ENCODE data around the gene PHF1.
A peak's percentile ranks its signal among the peaks of the same experiment; 100 is the strongest.
"Not testable (repeated sequence)": the region's sequence is repeated elsewhere in the genome, so short reads cannot be mapped to it uniquely, and the experiment has no call there.

Gene PHF1

DNA sequence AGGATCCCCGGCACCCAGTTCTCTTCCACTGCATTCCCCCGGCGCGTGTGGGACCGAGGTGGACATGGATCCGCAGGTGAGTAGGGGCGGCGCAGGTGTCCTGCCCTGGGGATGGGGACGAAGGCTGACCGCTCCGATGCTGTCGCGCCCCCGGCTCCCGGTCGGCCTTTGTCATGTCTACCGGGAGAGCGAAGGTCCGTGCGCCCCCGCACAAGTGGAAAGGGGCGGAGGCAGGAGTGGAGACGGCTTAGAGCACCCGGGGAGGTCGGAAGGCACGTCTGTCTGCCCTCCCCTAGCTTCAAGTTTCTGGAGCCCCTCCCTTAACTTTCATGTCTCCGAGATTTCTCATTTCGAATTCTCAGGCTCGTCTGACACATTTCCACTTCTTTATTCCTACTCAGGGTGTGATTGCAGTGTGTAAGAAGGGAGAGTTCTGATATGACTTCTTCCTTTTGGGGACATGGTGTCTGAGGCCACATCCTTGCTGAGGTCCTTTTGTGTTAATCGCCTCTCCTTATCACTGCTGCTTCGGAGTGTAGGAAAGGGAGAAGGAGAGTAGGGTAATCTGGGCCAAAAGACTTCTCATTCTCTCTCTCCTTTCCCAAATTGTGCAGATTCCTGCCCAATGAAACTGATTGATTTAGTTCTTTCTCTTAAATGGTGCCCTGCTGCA lies 18.8 kb upstream of the PHF1 start:
- DNase-seq (ENCODE audit: low spot score): peak; percentile 59

DNA sequence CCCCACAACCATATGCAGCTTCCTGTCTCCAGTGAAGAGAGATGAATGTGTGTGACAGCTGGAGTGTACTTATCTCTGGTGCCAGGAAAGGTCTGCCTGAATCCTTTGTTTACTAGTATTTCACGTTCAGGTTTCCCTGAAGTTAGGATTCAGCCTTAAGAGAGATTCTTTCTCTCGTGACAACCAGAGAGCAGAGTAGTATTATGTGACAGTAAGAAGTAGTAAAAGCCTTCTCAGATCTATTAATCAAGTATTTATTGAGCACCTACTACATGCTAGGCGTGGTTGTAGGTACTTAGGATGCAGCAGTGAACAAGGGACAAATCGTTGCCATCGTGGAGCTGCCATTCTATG lies 18.2 kb upstream of the PHF1 start:
- DNase-seq (ENCODE audit: low spot score): no peak

DNA sequence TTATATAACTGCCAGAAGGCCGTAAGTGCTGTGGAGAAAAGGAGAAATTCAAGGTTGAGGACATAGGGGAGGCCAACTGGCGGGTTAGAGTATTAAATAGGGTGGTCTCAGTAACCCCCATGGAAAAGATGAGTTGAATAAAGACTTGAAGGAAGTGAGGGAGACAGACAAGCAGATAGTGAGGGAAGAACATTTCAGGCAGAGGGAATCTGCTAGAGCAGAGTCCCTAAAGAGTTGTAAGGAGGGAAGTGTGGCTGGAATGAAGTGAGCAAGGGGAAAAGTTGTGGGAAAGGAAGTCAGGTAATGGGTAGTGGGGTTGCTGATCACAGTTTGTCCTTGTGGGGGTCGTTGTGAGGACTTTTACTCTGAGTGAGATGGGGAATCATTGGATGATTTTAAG lies 17.8 kb upstream of the PHF1 start:
- no peak for DNase-seq (ENCODE audit: low spot score)

DNA sequence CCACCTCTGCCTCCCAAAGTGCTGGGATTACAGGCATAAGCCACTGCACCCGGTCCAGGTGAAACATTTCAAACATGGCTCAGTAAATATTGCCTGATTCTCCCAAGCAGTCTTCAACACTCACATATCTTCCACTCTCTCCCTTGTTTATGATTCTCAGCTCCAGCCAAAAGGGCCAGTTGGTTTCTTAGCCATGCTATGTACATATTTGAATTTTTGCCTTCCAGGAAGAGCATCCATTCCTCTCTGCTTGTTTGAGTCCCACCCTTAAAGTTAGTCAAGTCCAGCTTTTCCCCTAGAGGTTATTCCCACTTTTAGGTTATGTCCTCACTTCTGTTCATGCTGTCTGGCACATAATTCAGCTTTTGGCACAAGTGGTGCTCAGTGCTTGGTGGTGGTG lies 13.3 kb upstream of the PHF1 start:
- no peak for DNase-seq (ENCODE audit: low spot score)

DNA sequence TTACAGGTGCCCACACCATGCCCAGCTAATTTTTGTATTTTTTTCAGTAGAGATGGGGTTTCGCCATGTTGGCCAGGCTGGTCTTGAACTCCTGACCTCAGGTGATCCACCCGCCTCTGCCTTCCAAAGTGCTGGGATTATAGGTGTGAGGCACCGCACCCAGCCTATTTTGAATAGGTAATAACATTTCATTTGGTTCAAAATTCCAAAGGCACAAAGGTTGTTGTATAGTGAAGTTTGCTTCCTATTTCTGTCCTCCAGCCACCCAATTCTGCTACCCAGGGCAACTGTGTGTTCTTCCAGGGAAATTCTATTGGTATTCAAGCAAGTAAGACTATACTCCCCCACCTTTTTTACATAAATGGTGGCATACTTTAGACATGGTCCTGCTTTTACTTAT lies 12.2 kb upstream of the PHF1 start:
- DNase-seq (ENCODE audit: low spot score): not testable (repeated sequence)

DNA sequence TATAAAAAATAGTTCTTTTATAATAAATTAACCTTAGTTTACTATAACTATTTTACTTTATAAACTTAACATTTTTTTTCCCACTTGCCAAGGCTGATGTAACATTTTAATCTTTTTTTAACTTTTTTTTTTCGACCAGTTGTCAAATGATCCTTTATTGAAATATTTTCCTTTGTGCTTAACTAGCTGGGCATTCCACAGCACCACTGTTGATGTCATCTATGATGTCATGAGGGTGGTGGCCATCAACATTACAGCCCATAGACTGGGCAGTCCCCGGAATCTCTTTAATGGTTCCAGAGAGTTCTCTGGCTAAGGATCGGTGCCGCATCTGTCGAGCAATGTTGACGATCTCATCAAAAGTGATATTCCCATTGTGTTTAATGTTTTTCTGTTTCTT lies 10.9 kb upstream of the PHF1 start:
- not testable (repeated sequence) for DNase-seq (ENCODE audit: low spot score)

DNA sequence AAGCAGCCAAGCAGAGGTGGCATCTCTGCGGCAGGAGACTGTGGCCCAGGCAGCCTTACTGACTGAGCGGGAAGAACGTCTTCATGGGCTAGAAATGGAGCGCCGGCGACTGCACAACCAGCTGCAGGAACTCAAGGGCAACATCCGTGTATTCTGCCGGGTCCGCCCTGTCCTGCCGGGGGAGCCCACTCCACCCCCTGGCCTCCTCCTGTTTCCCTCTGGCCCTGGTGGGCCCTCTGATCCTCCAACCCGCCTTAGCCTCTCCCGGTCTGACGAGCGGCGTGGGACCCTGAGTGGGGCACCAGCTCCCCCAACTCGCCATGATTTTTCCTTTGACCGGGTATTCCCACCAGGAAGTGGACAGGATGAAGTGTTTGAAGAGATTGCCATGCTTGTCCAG lies 5.9 kb upstream of the PHF1 start:
- no peak for DNase-seq (ENCODE audit: low spot score)

DNA sequence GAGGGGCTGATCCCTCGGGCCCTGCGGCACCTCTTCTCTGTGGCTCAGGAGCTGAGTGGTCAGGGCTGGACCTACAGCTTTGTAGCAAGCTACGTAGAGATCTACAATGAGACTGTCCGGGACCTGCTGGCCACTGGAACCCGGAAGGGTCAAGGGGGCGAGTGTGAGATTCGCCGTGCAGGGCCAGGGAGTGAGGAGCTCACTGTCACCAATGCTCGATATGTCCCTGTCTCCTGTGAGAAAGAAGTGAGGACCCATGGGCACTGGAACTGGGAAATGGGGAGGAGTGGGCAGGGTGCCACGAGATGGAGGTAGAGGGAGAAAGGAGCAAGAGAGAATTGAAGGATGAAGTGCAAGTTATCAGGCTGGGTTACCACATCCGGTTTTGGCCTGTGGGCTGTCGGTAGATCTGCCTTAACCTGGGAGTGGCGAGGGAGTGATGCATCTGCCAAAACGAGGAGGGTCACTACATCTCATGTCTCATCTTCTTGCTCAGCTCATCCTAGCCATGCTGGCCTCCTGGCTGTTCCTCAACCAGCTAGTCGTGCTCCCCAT lies 5.4 kb upstream of the PHF1 start:
- DNase-seq (ENCODE audit: low spot score): no peak

DNA sequence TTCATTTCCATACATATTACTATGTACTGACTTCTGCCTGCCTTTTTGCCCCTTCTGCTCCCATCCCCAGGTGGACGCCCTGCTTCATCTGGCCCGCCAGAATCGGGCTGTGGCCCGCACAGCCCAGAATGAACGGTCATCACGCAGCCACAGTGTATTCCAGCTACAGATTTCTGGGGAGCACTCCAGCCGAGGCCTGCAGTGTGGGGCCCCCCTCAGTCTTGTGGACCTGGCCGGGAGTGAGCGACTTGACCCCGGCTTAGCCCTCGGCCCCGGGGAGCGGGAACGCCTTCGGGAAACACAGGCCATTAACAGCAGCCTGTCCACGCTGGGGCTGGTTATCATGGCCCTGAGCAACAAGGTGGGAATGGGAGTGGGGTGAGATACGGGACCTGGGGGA lies 4.7 kb upstream of the PHF1 start:
- no peak for DNase-seq (ENCODE audit: low spot score)

DNA sequence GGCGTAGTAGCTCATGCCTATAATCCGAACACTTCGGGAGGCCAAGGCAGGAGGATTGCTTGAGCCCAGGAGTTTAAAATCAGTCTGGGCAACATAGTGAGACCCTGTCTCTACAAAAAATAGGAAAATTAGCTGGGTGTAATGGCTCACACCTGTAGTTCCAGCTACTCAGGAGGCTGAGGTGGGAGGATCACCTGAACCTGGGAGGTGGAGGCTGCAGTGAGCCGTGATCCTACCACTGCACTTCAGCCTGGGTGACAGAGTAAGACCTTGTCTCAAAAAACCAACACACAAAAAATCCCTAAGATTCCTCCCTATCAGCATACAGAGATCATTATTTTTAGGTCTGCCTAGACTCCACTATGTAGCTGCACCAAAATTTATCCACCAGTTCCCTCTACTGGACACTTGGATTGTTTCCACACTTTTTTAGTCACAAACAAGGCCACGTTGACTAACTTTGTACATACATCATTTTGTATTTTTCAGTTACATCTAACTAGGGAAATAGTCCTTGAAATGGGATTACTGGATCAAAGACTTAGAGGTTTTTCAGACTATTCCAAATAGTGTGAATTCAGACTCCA lies 3.6 kb upstream of the PHF1 start:
- DNase-seq (ENCODE audit: low spot score): no peak

DNA sequence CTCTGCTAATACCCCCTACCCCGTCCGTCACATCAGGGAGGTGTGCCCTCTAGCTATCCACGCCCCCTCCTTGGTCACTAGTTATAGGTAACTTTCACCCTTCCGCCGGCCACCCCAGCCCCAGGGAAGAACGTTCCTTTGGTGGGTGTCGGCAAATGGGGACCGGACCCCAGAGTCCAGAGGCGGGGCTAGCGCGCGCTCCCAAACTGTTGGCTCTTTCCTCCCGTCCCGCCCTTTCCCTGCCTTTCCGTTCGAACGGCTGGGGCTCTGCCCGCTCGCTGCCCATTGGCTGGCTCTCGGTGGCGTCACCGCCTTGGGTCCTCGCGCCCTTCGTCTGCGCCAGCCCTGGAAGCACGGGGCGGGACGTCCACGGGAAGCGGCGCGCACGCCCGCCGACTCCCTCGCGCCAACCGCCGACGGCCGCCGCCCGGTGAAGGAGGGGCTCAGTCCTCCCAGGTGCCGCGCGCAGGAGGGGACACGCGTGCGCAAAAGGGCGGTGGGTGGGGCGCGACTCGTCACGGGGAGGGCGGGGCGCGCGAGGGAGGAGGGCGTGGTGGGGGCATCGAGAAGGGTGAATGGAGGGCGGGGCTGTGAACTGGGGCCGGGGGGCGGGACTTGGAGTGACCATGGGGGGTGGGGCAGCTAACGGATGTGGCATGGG lies 634 bp upstream of the PHF1 start:
- peak; percentile 98 for DNase-seq (ENCODE audit: low spot score)

DNA sequence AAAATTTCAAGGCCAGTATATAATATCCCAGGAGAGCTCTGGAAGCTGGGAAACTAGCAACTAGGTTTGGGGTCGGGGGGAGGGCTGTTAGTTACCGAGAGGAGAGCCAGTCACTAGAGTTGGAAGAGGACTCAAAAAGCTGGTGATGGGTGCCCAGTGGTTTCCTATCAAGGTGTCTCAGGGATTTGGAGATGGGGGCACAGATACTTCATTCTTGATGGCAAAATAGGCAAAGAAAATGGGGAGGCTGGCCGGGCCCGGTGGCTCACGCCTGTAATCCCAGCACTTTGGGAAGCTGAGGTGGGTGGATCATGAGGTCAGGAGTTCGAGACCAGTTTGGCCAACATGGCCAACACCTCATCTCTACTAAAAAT lies 805 bp downstream of the PHF1 start:
- DNase-seq (ENCODE audit: low spot score): no peak

DNA sequence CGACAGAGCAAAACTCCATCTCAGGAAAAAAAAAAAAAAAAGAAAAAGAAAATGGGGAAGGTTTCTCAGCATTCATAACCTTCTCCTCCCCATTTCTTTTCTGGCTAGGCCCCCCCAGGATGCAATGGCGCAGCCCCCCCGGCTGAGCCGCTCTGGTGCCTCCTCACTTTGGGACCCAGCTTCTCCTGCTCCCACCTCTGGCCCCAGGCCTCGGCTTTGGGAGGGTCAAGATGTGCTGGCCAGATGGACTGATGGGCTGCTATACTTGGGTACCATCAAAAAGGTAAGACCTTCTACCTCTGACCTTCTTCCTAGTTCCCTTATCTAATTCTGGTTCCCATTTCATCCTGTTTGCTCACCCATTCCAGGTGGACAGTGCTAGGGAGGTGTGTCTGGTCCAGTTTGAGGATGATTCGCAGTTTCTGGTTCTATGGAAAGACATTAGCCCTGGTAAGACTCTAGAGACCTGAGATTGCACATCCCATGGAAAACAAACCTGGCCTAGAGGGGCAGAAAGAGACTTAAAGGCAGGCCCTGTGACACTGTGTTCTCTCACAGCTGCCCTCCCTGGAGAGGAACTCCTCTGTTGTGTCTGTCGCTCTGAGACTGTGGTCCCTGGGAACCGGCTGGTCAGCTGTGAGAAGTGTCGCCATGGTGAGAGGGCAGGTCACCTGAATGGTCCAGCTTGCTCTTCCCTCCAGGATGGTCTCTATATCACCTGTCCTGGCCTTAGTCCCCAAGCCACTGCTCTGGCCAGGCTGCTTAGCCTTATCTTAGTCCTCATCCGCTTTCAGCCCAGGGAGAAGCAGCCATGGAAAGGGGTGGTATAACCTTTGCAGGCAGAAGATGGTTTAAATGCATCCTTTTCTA lies 1.6 kb downstream of the PHF1 start:
- DNase-seq (ENCODE audit: low spot score): no peak

DNA sequence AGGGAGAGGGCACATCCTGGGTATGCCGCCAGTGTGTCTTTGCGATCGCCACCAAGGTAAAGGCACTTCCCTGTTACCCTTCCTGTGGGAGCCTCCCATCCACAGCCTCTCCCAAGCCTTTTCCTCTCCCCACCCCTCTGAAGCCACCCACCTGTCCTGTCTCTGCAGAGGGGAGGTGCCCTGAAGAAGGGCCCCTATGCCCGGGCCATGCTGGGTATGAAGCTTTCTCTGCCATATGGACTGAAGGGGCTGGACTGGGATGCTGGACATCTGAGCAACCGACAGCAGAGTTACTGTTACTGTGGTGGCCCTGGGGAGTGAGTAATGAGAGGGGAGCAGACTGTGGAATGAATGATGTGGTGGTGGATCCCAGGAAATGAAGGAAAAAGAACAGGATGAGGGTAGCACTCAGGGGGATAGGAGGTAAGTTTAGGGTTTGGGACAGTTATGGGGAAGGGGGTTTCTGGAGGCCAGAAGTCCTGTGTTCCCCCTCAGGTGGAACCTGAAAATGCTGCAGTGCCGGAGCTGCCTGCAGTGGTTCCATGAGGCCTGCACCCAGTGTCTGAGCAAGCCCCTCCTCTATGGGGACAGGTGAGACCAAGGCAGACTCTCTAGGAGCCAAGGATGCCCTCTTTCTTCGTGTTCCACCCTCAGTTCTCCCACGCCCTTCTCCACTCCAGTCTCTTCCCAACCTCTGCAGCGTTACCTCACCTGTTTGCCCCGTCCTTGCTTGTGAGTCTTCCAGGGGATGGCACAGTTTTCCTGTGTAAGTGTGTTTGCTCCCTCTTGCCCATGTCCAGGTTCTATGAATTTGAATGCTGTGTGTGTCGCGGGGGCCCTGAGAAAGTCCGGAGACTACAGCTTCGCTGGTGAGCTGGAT lies 2.7 kb downstream of the PHF1 start:
- DNase-seq (ENCODE audit: low spot score): no peak

DNA sequence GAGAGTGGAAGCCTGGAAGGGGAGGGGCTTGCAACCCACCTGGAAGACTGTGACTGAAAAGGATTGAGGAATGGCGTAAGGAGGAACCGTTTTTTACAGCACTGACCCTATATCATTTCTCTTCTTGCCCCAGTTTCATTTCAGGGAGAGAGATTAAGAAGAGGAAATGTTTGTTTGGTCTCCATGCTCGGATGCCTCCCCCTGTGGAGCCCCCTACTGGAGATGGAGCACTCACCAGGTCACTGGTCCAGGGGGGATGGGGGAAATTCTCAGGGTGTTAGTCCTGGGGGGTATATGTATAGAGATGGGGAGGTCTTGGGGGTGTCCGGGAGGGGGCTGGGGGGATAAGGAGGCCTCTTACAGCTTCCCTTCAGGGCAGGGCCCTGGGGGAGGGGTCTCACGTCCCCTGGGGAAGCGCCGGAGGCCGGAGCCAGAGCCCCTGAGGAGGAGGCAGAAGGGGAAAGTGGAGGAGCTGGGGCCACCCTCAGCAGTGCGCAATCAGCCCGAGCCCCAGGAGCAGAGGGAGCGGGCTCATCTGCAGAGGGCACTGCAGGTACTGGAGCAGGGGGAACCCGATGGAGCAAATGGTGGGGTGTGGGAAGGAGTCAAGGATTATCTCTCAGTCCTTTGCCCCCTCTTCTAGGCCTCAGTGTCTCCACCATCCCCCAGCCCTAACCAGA lies 3.9 kb downstream of the PHF1 start:
- no peak for DNase-seq (ENCODE audit: low spot score)

DNA sequence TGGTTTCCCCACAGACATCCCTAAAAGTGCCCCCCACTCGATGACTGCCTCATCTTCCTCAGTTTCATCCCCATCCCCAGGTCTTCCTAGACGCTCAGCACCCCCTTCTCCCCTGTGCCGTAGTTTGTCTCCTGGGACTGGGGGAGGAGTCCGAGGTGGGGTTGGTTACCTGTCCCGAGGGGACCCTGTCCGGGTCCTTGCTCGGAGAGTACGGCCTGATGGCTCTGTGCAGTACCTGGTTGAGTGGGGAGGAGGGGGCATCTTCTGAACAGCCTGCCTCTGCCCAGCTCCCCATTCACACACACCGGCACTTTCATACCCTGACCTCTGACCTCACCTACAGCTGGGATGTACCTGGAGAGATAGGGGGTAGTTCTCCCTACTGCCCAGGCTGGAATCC lies 5.0 kb downstream of the PHF1 start:
- no peak for DNase-seq (ENCODE audit: low spot score)

DNA sequence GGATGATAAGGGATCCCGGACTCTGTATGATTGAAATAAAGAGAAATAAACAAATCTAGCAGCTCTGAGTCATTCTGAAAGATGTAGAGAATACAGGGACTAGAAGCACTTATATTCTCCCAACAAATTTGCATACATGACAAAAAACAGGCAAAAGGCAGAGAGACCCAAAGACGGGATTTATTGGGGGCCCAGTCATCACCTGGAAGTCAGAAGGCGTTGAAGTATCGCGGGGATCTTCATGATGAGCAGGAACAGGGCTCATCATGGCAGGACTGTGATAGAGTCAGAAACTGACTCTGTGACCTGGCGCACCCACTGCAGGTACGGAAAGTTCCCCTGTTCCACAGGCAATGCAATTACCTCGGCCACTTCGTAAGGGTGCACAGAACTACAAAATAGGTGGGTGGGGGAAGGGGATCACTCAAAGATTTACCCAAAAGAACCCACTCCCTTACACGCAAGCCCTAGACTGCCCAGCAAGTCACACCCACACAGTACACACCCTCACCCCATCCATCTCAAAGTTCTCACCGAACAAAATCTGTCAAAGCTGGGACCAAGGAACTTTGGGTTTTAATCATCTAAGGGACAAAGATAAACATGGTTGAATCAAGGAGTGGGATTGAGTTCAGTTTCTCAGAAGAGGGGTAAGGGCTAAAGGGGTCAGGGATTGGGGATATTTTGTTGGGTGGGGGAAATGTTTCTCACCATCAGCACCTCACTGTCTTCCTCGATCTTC lies 5.7 kb downstream of the PHF1 start:
- no peak for DNase-seq (ENCODE audit: low spot score)

DNA sequence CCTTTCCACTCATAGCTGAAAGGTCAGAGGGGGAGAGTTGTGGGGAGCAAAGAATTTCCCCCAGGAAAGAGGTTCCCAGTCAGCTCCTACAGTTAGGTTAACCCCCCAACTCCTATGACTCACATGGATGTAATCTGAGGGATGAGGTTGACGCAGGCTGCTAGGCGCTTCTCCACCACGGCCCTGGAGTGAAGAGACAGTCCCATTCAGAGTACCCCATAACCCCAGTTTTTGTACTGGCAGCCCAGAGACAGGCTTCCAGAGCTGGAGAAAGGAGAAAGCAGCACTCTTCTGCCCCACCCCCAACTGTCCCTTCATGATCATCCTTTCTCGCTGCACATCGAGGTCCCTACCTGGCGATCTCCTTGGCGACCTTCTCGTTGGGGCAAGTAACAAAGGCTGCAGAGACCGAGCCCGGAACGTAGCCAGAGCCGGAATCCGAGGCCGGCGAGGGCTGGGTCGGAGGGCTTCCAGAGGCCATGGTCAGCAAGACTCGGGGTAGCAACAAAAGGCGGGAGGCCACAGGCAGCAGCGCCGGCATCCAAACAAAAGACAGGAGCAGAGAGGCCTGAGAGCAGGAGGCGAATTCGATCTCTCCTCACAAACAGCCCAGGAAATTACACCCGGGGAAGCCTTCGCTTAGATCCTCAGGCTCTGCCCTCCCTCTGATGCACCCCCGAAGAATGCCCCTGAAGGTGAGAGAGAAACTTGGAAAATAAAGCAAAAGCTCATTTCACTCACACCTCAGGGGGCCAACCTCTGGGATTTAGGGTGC lies 6.5 kb downstream of the PHF1 start:
- no peak for DNase-seq (ENCODE audit: low spot score)

DNA sequence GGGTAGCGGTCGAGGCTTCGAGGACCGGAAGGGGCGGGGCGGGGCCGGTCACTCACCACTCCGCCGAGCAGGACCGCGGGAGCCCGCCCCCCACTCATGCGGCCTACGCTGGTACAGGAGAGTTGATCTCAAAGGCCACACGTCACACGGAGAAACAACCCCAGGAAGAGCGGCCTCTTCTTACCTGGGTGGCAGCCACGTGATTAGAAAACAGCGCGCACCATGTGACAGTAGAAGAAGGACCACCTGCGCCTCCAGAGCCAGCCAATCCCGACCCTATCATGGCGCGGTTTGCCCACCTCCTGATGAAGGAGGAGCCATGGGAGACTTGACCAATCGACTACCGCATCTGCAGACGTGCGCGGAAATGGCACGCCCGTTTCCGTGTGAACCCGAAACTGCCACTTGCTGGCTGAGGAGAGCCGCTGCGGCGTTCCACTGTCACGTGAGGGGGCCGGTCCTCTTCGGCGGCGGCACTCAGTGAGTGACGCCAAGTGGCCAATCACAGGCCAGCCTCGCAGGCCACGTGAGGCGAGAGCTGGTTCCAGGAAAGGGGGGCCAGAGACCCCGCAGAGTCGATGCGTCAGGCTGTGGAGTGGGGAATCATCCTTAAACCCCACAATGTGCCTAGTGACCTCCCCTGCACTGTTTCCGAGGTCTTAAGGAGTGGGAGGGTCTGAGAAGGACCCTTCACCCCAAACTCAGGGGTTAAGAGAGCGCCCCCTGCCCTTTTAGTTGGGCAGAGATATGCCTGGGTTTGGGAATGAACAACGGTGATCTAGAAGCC lies 7.3 kb downstream of the PHF1 start, which contains the start of gene CUTA:
TSS of gene CUTA (minus strand) at position 205 of the 787 bp plus-strand sequence. CDS start at position 98, 107 bp downstream.
- peak; percentile 99 for DNase-seq (ENCODE audit: low spot score)
